DND-41 (cell line): ENCODE results near the gene TLCD3B.
"Not testable (repeated sequence)": the region's sequence is repeated elsewhere in the genome, so short reads cannot be mapped to it uniquely, and the experiment has no call there.

Experiments used
- CTCF ChIP-seq: IDR thresholded peaks from 2 replicates; pipeline ENCODE4 v1.5.1; 2012; ENCODE audit warnings: borderline replicate concordance, low read length, moderate library complexity, mild to moderate bottlenecking; ENCODE audit not compliant: poor library complexity, severe bottlenecking; ENCODE audit errors: extremely low read depth
- EZH2 ChIP-seq: IDR thresholded peaks from 3 replicates; pipeline ENCODE4 v1.6.1; 2012; ENCODE audit warnings: borderline replicate concordance, low read depth, mild to moderate bottlenecking, moderate library complexity, low read length, inconsistent platforms; ENCODE audit not compliant: severe bottlenecking

- not testable (repeated sequence) for TF ChIP-seq CTCF, EZH2
These were observed 9.6 kb upstream of the TLCD3B start for GRCh38 chr16:30040690-30041089.
